Neuronal stem cell (in vitro differentiated cells): ENCODE measurements around the gene GJA9.
"Not testable (repeated sequence)": the region's sequence is repeated elsewhere in the genome, so short reads cannot be mapped to it uniquely, and the experiment has no call there.

Source experiments
- DNase-seq: peaks from one replicate; pipeline ENCODE4 v3.0.0-alpha.2; 2013; ENCODE audit warnings: low spot score
- H2AFZ ChIP-seq: one replicate; pipeline ENCODE4 v1.6.1; 2013; ENCODE audit warnings: mild to moderate bottlenecking, low read length, inconsistent platforms
- H2AK5ac ChIP-seq: 2 replicates; pipeline ENCODE4 v1.6.1; 2013; ENCODE audit warnings: low read depth, mild to moderate bottlenecking, inconsistent platforms, low read length, moderate library complexity, mixed read lengths
- H2BK120ac ChIP-seq: 2 replicates; pipeline ENCODE4 v1.6.1; 2013; ENCODE audit warnings: low read depth, mild to moderate bottlenecking, inconsistent platforms, low read length, moderate library complexity, mixed read lengths
- H2BK12ac ChIP-seq: one replicate; pipeline ENCODE4 v1.6.1; 2013; ENCODE audit warnings: low read length, inconsistent platforms
- H2BK15ac ChIP-seq: 2 replicates; pipeline ENCODE4 v1.6.1; 2013; ENCODE audit warnings: mild to moderate bottlenecking, low read length, inconsistent platforms, mixed read lengths
- H2BK5ac ChIP-seq: one replicate; pipeline ENCODE4 v1.6.1; 2013; ENCODE audit warnings: inconsistent platforms, mild to moderate bottlenecking, low read length, moderate library complexity
- H3K14ac ChIP-seq: one replicate; pipeline ENCODE4 v1.6.1; 2013; ENCODE audit warnings: low read length, inconsistent platforms
- H3K18ac ChIP-seq: 2 replicates; pipeline ENCODE4 v1.6.1; 2013; ENCODE audit warnings: low read length, inconsistent platforms
- H3K23ac ChIP-seq: 2 replicates; pipeline ENCODE4 v1.6.1; 2013; ENCODE audit warnings: low read depth, mild to moderate bottlenecking, mixed read lengths, low read length, inconsistent platforms; ENCODE audit not compliant: poor library complexity
- H3K27ac ChIP-seq: replicated peaks from 3 replicates; pipeline ENCODE4 v1.5.1; 2013; ENCODE audit warnings: low read length, inconsistent platforms
- H3K27me3 ChIP-seq, 3 experiments: 2 replicates each; pipeline ENCODE4 v1.6.1; 2013; ENCODE audit warnings: low read length in 3 of 3, mild to moderate bottlenecking in 2 of 3, inconsistent platforms in 1 of 3, low read depth in 1 of 3, mixed read lengths in 1 of 3, moderate library complexity in 1 of 3; ENCODE audit not compliant: control insufficient read depth in 3 of 3, insufficient read depth in 3 of 3
- H3K36me3 ChIP-seq, 2 donors: replicated peaks in 1 of 2; 2 replicates each; pipeline ENCODE4 v1.6.1; 2013; ENCODE audit warnings: low read length in 2 of 2; ENCODE audit not compliant: control insufficient read depth in 2 of 2, insufficient read depth in 2 of 2
- H3K4ac ChIP-seq: 2 replicates; pipeline ENCODE4 v1.6.1; 2013; ENCODE audit warnings: inconsistent platforms, mild to moderate bottlenecking, low read length, moderate library complexity
- H3K4me1 ChIP-seq, 2 donors: 1 replicate in 1 of 2; 2 replicates in 1 of 2; pipeline ENCODE4 v1.6.1; 2013; ENCODE audit warnings: low read length in 2 of 2, low read depth in 1 of 2; ENCODE audit not compliant: control insufficient read depth in 2 of 2, insufficient read depth in 1 of 2
- H3K4me2 ChIP-seq: one replicate; pipeline ENCODE4 v1.6.1; 2013; ENCODE audit warnings: mild to moderate bottlenecking, low read length, inconsistent platforms; ENCODE audit not compliant: insufficient read depth, poor library complexity, severe bottlenecking
- H3K4me3 ChIP-seq, 2 donors: 2 replicates each; pipeline ENCODE4 v1.5.1; 2013; ENCODE audit warnings: low read length in 2 of 2, mild to moderate bottlenecking in 2 of 2, inconsistent platforms in 1 of 2, moderate library complexity in 1 of 2
- H3K79me1 ChIP-seq: one replicate; pipeline ENCODE4 v1.6.1; 2013; ENCODE audit warnings: low read depth, mild to moderate bottlenecking, inconsistent platforms, low read length, moderate library complexity
- H3K9ac ChIP-seq: one replicate; pipeline ENCODE4 v1.6.1; 2013; ENCODE audit warnings: mild to moderate bottlenecking, low read depth, low read length, inconsistent platforms; ENCODE audit not compliant: poor library complexity
- H3K9me3 ChIP-seq, 2 donors: replicated peaks in 1 of 2; 2 replicates each; pipeline versions ENCODE3 to v1.6.1; 2013; ENCODE audit warnings: low read length in 2 of 2, mild to moderate bottlenecking in 2 of 2, inconsistent platforms in 1 of 2, low read depth in 1 of 2, mixed read lengths in 1 of 2, moderate library complexity in 1 of 2; ENCODE audit not compliant: control insufficient read depth in 2 of 2, insufficient read depth in 1 of 2
- H4K8ac ChIP-seq: one replicate; pipeline ENCODE4 v1.6.1; 2013; ENCODE audit warnings: low read depth, mild to moderate bottlenecking, inconsistent platforms, low read length, moderate library complexity
- H4K91ac ChIP-seq: one replicate; pipeline ENCODE4 v1.6.1; 2013; ENCODE audit warnings: low read length, low read depth, mild to moderate bottlenecking, inconsistent platforms; ENCODE audit not compliant: poor library complexity
- WGBS, 2 donors: extraction: QIAGEN DNeasy Blood & Tissue Kit; methylation state at CpG; one replicate each; pipeline ENCODE4 v1.1.7; 2013; ENCODE audit warnings: missing lambda C conversion rate in 2 of 2, mixed read lengths in 1 of 2; ENCODE audit not compliant: insufficient read length in 2 of 2, insufficient replicate concordance in 1 of 2; ENCODE audit errors: extremely low coverage in 2 of 2; 5-methylcytosine and 5-hydroxymethylcytosine counted together

The GJA9 gene

GRCh38 chr1:38848071-38848470 is 33.3 kb downstream of the GJA9 start:
- Histone ChIP-seq H2BK120ac (no peak overlapping the region), H3K79me1 (no peaks in the 10 kb centered on the region), H3K36me3 (peaks cover 9 to 96% of the 10 kb centered on the region in 2 donors), H2BK12ac (no peak overlapping the region), H3K4me3 (no peak overlapping the region), H3K4ac (no peak overlapping the region), H4K91ac (no peak overlapping the region), H4K8ac (no peak overlapping the region), H3K9ac (no peak overlapping the region), H3K9me3 (no peaks in the 10 kb centered on the region), H3K27ac (no peak overlapping the region), H2AFZ (no peak overlapping the region), H2BK5ac (no peak overlapping the region), H3K18ac (no peak overlapping the region), H3K4me2 (no peak overlapping the region), H3K14ac (no peak overlapping the region), H3K23ac (no peak overlapping the region), H2AK5ac (no peak overlapping the region), H3K4me1 (no peaks in the 10 kb centered on the region), H2BK15ac (no peak overlapping the region), H3K27me3 (no peaks in the 10 kb centered on the region)
- WGBS, 2 donors, result no CpG with 5 or more reads among the region's 1 CpG
- DNase-seq, result no peak

DNA sequence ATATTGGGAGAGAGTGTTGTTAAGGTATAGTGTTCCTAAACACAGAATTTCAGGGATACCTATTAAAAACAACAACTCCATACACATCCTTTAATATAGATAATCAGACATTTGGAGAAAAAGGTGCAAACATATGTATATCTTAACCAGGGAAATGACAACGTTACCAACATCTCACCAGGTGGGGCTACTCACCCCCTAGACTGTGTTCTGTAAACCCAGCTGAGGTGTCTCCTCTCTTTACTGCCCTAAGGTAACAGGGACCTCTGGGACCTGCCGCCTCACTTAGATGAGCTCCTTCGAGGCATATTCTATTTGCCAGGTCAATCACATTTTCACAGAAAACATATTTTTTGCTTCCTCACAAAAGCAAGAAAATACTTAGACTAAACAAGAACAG is 35.2 kb downstream of the GJA9 start:
- Histone ChIP-seq H3K23ac (no peak overlapping the region), H3K79me1 (no peaks in the 10 kb centered on the region), H3K36me3 (peaks cover 9 to 93% of the 10 kb centered on the region in 2 donors), H3K27ac (no peak overlapping the region), H2BK120ac (no peak overlapping the region), H2AK5ac (no peak overlapping the region), H3K27me3 (no peaks in the 10 kb centered on the region), H3K4me1 (no peaks in the 10 kb centered on the region), H3K4ac (no peak overlapping the region), H2BK15ac (no peak overlapping the region), H3K4me3 (no peak overlapping the region), H3K4me2 (no peak overlapping the region), H2AFZ (no peak overlapping the region), H3K9ac (no peak overlapping the region), H3K14ac (no peak overlapping the region), H3K9me3 (no peaks in the 10 kb centered on the region), H2BK5ac (no peak overlapping the region), H4K91ac (no peak overlapping the region), H4K8ac (no peak overlapping the region), H2BK12ac (no peak overlapping the region), H3K18ac (no peak overlapping the region)
- DNase-seq, result no peak
- no CpG with 5 or more reads among the region's 3 CpGs for WGBS, 2 donors

DNA sequence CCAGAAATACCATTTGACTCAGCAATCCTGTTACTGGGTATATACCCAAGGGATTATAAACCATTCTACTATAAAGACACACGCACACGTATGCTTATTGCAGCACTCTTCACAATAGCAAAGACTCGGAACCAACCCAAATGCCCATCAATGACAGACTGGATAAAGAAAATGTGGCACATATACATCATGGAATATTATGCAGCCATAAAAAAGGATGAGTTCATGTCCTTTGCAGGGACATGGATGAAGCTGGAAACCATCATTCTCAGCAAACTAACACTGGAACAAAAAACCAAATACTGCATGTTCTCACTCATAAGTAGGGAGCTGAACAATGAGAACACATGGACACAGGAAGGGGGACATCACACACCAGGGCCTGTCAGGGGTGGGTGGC is 36.3 kb downstream of the GJA9 start:
- not testable (repeated sequence) for H3K4me3 ChIP-seq, H3K18ac ChIP-seq, H2AK5ac ChIP-seq, H3K27ac ChIP-seq, H3K9me3 ChIP-seq, H3K9ac ChIP-seq, H3K79me1 ChIP-seq, H4K8ac ChIP-seq, DNase-seq, H2BK12ac ChIP-seq, H2AFZ ChIP-seq, H3K4ac ChIP-seq, H3K14ac ChIP-seq, H2BK5ac ChIP-seq, H2BK15ac ChIP-seq, H4K91ac ChIP-seq, H3K27me3 ChIP-seq, H3K23ac ChIP-seq, H3K4me1 ChIP-seq, H3K4me2 ChIP-seq, H2BK120ac ChIP-seq
- no CpG with 5 or more reads among the region's 3 CpGs for WGBS, 2 donors
- H3K36me3 ChIP-seq, result peaks cover 8 to 94% of the 10 kb centered on the region in 2 donors

DNA sequence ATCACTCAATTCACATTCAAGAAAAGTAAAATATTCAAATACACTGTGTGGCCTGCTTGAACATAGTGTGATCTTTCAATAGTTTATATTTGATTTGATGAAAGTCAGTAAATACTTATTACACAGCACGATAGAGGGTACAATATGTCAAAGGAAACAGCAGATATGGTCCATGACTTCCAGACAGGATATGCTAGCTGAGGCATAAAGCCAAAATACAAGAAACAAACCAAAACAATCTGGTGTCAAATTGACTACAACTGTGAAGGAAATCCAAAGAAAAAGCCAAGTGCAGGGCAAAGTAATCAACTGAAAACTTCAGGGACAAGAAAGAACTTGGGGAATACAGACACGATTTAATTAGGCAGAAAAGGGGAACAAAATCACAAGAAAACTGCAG is 41.1 kb downstream of the GJA9 start:
- Histone ChIP-seq H3K27ac (no peak overlapping the region), H2AFZ (no peak overlapping the region), H3K18ac (no peak overlapping the region), H3K79me1 (no peaks in the 10 kb centered on the region), H3K9ac (no peak overlapping the region), H3K23ac (no peak overlapping the region), H3K27me3 (no peaks in the 10 kb centered on the region), H3K36me3 (peaks cover 12 to 75% of the 10 kb centered on the region in 2 donors), H3K4me2 (no peak overlapping the region), H3K14ac (no peak overlapping the region), H4K8ac (no peak overlapping the region), H2BK120ac (no peak overlapping the region), H3K4ac (no peak overlapping the region), H2BK5ac (no peak overlapping the region), H2BK12ac (no peak overlapping the region), H3K4me1 (no peaks in the 10 kb centered on the region), H2BK15ac (no peak overlapping the region), H2AK5ac (no peak overlapping the region), H4K91ac (no peak overlapping the region), H3K4me3 (no peak overlapping the region), H3K9me3 (no peaks in the 10 kb centered on the region)
- DNase-seq, result no peak
- no CpG with 5 or more reads among the region's 2 CpGs for WGBS, 2 donors
